NCI-H1694 (cell line): ENCODE measurements around the gene BBLN.
"Not testable (repeated sequence)": the region's sequence is repeated elsewhere in the genome, so short reads cannot be mapped to it uniquely, and the experiment has no call there.

Source experiments
- DNase-seq: peaks from one replicate; lab custom pipeline; 2025; lab: John Stamatoyannopoulos, UW

Gene BBLN, protein sequence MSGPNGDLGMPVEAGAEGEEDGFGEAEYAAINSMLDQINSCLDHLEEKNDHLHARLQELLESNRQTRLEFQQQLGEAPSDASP

DNA sequence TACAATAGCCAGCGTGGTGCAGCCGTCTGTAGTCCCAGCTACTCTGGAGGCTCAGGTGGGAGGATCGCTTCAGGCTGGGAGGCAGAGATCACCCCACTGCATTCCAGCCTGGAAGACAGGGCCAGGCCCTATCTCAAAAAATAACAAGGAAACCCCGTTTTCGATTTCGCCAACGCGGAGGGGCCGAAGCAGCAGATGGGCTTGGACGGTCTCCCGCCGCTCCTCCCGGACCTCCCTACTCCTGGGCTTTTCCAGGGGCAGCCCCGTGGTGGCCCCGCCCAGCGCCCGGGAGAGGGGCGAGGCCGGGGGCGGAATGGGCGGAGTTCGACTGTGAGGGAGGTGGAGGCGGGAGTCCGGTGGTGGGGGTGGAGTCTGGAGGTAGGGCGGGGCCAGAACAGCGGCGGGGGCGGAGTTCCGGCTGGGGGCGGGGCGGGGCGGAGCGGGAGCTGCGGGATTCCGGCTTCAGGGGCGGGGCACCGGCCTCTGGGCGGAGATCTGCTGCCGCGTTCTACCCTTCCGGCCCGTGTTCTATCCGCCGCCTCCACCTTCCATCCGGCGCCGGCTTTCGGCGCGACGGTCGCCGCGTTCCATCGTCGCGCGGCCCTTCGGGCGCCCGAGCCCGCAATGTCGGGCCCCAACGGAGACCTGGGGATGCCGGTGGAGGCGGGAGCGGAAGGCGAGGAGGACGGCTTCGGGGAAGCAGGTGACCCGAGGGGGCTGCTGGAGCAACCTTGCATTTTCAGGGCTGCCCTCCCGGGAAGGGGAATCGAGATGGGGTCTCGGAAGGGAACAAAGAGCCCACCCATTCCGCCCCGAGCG is at the start of gene BBLN:
Gene BBLN, plus strand, starts transcription at position 482 of the 819 bp plus-strand sequence. Its CDS starts 143 bp downstream, at position 625.
- peak; percentile 93 for DNase-seq

DNA sequence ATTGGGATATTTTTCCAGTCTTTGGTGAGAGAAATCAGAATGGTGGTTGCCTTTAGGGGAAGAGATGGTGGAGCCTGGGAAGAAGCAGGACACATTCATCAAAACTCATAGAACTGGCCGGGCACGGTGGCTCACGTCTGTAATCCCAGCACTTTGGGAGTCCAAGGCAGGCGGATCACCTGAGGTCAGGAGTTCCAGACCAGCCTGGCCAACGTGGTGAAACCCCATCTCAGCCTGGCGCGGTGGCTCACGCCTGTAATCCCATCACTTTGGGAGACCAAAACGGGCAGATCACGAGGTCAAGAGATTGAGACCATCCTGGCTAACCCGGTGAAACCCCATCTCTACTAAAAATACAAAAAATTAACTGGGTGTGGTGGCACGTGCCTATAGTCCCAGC is 48.3 kb upstream of the BBLN start:
- not testable (repeated sequence) for DNase-seq

DNA sequence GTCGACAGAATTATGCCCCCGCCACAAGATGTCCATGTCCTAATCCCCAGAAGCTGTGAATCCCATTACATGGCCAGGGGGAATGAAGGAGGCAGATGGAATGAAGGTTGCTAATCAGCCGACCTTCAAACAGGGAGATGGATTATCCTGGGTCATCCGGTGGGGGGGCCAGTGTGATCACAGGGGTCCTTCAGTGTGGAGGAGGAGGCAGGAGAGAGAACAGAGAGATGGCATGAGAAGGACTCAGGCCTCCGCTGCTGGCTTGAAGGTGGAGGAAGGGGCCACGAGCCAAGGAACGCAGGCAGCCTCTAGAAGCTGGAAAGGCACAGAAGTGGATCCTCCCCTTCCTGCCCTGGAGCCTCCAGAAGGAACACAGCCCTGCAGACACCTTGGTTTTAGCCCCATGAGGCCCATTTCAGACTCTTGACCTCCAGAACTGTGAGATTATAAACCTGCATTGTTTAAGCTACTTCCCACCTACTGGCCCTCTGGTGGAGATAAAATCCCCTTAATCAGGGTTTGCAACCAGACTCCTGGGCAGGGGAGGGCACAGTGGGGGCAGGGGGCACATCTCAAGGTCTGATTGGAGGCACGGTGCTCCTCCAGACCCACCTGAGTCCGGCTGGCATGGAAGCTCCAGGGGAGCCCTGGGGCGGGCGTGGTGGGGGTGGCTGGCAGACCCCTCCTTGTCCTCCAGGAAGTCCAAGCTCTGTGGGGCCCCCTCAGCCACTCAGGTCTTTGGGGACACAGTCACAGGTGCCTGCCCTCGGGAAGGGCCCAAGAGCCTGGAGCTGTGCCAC is 46.3 kb upstream of the BBLN start:
- DNase-seq, result no peak

DNA sequence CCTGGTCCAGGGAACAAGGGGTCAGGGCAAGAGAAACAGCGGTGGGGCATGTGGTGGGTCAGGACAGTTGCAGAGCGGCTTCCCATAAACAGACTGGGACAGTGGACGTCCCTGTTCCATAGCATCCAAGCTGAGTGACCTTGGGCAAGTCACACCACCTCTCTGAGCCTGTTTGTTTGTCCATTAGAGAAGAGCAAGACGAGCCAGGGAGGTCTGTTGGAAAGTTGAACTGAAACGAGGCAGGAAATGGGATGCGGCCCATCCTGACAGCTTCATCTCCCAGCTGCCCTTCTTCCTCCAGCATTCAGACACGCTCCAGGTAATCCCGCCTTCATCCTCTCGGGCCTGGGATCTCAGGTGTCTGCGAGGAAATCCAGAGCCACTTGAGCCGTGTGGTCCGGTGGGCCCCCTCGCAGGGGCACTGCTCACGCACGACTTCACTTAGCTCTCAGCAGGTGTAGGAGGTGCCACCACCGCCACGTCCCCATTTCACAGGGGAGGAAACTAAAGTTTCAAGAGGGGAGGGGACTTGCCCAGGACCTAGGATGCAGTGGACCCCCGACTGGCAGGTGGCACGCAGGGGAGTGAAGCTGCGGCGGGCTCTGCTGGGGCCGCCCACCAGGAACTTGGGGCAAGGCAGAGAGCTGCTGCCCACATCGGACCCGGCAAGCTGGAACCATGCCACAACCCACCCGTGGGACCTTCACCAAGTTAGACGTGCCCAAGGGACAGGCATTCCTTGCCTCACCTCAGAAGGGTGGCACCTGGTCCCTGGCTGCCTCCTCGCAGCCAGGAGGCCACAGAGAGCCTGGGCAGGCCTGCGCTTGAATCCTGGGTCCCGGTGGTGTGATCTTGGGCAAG is 45.5 kb upstream of the BBLN start:
- no peak for DNase-seq

DNA sequence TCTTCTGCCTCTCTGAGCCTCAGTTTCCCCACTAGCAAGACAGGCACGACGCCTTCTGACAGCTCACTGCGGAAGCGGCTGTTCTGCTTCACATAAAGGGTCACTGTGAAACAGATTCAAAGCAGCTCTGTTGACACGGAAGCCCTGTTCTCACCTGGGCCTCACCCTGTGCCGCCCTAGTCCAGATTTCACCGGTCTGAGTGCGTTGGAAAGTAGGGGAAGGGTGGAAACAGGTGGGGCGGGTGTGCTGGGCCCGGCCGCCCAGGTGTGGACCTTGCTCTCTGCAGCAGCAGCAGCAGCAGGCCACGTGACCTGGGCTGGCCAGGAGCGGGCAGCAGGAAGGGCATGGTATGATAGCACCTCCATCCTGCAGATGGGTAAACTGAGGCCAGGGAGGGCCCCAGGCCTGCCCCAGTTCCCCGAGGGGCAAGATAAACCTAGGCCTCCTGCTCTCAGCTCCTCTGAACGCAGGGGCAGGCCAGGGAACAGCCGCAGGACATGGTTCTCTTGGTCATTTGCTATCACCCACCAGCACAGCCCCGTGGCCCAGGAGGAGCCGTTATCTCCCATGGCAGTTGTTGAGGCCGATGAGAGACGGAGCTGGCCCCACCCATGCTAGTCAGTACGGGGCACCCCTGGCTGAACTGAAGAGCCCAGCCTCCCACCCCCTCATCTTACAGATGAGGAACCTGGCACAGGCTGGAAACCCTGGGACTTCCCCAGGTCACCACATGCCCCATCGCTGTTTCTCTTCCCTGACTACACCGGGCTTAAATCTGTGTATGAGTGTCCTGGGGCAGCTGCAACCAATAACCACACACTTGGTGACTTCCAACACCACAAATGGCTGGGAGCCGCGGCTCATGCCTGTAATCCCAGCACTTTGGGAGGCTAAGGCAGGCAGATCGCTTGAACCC is 44.6 kb upstream of the BBLN start:
- no peak for DNase-seq

DNA sequence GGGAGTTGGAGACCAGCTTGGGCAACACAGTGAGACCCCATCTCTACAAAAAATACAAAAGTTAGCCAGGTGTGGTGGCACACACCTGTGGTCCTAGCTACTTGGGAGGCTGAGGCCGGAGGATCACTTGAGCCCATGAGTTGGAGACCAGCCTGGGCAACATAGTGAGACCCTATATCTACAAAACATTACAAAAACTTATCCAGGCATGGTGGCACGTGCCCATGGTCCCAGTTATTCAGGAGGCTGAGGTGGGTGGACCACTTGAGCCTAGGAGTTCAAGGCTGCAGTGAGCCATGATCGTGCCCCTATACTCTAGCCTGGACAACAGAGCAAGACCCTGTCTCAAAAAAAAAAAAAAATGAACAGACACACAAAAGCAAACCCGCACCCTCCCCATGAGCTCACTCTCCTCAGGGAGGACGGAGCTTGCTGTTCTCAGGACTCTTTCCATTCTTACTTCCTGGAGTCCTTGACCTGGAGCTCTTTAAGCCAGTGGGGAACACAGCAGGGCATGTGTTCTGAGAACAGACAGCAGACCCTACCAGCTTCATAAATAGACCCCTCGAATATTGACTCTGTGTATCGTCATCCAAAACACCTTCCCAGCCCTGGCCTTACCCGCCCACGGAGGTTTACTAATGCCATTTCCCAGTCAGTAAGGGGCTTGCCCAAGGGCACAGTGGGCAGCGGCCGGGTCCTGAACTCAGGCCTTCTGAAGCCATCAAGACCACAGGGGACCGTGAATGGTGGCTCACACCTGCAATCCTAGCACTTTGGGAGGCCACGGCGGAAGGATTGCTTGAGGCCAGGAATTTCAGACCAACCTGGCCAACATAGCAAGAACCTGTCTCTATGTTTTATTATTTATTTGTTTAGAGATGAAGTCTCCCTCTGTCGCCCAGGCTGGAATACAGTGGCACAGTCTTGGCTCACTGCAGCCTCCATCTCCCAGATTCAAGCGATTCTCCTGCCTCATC is 43.7 kb upstream of the BBLN start:
- no peak for DNase-seq

DNA sequence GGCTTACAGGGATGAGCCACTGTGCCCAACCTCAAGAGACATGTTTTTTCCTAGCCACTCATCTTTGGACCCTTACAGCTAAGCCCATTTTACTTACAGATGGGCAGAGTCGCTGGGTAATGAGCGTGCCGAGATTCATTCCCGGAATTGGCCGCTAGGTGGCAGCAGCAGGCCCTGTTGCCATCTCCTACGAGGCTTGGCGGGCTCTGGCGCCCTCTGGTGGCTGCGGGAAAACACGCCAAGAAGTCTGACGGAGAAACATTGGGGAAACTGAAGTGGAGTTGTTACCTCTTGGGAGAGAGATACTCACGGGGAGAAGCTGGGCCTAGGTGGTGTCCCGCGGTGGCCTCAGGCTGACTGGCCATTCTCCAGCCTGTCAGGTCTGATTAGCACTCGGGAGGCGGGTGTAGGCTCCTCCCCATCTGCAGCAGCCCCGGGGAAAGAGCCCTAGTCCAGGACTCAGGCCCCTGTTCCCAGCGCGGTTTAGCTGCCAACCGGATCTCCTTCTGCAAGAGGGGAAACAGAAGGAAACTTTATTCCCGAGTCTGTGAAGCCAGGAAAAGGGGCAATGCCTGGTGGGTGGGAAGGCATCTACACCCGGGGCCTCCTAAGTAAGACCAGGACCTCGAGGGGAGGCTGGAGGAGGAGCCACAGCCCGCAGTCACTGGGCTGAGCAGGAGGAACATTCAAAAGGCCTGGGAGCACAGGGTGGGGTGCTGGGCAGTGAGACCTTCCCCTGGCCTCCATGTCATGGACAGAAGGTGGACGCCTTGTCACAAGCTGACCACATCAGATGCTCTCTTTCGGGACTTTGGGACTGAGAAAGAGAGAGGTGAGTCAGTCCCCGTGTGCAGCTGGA is 42.2 kb upstream of the BBLN start:
- peak; percentile 83 for DNase-seq

DNA sequence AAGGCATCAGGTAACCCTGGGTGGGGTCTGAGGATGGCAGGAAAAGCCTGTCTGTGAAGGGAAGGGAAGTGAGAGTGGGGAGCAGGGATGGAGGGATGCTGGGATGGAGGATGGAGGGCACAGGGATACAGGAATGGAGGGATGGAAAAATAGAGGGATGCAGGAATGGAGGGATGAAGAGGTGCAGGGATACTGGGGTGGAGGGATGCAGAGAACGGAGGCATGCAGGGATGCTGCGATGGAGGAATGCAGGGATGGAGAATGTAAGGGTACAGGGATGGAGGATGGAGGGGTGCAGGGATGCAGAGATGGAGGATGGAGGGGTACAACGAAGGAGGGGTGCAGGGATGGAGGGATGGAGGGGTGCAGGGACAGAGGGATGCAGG is 41.6 kb upstream of the BBLN start:
- DNase-seq, result no peak

DNA sequence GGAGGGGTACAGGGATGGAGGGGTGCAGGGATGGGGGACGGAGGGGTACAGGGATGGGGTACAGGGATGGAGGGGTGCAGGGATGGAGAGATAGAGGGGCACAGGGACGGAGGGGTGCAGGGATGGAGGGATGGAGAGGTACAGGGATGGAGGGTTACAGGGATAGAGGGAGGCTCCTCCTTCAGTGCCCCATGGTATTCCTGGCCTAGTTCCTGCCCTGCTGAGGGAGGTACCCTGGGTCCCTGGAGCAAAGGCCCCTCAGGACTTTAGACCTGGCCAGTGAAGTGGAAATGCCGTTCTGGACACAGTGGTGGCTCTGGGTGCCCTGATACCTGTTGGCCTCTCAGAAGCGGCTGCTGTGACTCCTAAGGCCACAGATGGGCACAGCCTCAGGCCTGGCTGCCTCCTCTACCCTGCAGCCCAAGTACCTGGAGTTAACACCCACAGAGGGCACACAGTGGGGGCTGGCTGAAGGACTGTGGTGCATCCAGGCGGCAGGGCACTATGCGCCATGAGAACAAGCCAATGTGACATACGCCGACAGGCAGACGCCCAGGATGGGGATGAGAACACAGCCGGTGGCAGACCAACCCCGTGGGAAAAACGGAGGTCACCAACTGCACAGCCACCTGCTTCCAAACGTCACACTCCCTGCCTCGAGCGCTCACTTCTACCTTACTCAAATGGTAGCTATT is 40.9 kb upstream of the BBLN start:
- peak; percentile 9 for DNase-seq

DNA sequence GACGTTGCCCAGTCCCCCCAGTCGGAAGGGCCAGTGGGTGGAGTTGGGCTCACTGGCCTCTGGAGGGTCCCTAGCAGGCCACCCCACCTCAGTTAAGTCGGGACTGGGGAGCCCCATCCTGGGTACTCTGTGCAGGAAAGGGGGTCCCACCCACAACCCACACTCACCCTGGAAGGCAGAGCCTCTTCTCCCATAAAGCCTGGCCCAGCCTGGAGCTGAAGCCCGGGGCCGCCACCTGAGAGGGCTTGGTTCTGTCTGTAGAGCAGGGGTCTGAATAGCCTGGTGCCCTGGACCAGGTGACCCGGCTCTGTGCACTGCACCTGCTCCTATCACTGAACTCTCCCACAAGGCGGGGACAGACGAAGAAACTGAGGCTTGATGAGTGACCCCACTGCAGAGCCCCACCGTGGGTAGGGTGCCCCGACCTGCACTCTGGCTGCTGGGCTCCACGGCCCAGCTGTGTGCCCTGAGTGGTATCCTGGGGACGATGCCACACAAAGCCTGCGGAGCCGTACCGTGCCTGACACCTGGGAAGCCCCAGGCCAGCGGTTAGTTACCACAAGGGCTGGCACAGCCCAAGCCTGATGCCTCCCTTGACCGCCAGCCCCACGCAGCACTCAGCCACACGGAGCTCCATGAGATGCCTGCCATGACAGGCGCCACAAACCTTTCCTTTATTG is 39.9 kb upstream of the BBLN start:
- DNase-seq, result no peak

DNA sequence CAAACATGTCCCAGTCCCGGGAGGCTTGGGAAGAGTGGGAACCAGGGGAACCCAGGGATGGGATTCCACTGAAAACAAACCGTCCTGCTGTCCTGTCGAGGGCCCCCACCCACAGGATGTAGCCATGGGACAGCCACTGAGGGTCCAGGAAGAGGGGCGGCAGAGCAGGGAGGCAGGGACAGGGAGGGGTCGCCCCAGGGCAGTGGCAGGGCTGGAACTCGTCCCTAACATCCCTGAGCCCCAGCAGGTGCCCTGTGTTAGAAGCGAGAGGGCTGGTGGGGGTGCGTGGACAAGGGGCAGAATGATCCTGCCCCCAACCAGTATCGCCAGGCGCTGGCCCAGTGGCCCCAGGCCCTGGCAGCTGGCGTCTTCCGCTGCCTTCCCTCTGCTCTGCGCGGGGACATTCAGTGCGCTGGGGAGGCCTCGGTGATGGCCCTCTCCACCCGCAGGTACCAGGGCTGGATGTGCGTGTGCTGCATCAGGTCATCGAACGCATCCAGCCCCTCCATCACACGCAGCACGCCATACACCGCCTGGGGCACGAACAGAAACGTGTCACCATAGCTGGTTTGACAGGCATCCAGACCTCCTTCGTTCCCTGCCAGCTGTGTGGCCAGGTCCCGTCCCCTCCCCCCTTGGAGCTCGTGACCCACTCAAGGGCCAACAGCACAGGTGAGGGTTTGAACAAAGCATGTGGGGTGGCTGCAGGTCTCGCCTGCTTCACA is 39.2 kb upstream of the BBLN start:
- DNase-seq, result no peak

DNA sequence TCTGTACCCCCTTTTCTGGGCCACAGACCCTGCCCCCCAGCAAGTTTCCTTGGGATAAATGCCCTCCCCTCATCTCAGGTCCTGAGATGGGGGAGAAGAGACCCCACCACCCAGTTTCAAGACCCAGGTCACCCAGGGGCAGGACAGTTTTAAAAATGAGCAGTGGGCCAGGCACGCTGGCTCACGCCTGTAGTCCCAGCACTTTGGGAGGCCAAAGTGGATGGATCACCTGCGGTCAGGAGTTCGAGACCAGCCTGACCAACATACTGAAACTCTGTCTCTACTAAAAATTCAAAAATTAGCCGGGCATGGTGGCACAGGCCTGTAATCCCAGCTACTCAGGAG is 38.6 kb upstream of the BBLN start:
- DNase-seq, result no peak

DNA sequence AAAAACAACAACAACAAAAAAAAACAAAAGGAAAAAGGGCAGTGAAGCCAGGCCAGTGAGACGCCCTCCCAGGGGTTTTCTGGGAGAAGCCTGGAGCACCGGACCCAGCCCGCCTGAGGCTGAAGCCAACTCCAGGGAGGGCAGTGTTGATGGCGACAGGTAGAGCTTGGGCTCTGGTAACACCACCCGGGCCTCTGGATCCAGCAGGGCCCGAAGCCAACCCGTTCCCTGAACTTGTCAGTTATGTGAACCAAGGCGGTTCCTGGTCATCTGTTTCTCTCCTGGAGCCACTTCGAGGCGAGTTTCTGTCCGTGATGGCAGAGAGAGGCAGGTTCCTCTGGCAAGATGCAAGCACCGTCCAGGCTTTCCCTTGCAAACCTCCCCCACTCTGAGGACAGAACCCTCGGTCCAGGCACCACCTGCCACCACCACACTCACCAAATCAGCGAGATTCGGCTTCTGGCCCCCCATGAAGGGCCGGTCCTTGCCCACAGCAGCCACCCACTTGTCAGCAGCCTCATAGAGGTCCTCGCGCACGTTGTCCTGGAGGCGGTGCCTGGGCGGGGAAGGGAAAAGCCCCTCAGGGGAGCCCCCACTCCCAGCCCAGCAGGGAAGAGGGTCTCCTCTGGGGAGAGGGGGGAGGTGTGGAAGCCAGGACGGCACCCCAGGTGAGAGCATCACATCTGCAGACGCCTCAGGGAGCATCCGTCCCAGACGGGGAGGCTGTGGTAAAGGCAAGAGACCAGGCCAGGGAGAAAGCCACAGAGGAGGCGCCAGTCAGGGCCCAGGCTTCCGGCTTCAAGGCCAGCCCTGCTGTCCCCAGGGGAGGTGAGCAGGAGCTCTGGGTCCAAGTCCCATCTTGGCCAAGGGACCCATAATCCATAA is 37.9 kb upstream of the BBLN start:
- DNase-seq, result no peak

DNA sequence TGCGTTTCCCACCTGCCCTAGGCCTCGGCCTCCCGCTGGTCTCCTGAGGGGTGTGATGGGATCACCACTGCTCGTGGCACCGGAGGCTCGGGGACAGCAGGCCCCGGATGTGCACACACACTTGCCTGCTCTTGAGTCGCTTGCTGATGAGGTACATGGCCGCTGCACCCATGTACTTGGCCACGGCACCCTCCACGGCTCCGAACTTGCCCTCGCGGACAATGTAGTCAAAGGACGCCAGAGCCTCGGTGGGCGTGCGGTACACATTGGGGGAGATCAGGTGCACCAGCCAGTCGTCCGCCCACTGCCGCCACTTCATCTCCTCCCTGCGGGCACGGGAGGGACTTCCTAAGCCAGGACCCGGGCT is 37.3 kb upstream of the BBLN start:
- no peak for DNase-seq

DNA sequence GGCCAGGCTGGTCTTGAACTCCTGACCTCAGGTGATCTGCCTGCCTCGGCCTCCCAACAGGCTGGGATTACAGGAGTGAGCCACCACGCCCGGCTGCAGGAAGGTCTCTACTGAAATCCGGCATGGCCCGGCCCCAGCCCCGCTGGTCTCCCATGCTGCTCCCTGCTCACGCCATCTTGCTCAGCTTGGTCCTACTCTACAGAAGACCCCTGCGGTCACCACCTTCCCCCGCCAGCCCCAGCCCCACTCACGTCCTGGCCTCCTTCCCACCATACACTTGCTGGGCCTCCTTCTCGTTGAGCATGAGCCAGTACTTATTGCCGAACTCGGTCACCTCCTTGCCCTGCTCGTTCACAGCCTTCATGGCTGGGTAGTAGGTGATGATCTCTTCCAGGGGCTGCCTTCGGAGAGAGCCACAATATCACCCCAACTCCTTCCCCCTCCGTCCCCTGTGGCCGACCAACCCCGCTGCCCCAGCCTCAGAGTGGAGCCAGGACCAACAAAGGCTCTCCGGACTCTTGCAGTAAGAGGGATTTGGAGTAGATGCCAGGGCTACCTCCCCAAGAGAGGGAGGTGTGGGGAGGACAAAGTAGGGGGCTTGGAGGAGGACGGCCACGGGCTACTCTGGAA is 36.5 kb upstream of the BBLN start:
- no peak for DNase-seq

DNA sequence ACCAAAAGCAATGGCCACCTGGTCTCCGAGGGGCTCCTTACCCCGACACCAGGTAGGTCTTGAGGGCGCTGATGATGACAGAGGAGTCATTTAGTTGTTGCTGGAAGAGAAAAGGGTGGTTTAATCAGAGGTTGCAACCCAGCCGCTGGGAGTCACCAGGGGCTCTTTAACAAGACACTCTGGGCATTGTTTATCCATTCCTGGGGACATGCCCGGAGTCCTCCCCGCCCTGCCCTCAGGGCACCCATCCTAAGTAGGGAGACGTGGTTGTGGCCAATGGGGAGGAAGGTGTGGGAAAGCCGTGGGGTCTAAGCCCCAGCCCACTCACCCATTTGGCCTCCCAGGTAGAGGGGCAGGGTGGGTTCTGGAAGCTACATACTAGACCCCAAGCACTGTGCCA is 35.6 kb upstream of the BBLN start:
- no peak for DNase-seq
